Neural cell (in vitro differentiated cells): ENCODE results near the gene MEX3A. TPM values are rescaled to one million over a fixed set of nuclear protein-coding genes. Genes with fewer than 3 reads are reported as not detected.

Experiments used
- H2AFZ ChIP-seq: fragments of 200-600, 300-800 bp; sonication (generic), shearing (Covaris generic); 2 replicates; pipeline ENCODE4 v1.6.0; 2014; ENCODE audit warnings: low read depth, mild to moderate bottlenecking, antibody characterized with exemption, low read length, moderate library complexity
- H3F3A ChIP-seq: fragments of 200-600 bp; shearing (Covaris generic); 2 replicates; pipeline ENCODE4 v1.6.1; 2016; ENCODE audit warnings: mild to moderate bottlenecking, moderate library complexity, mixed read lengths, antibody characterized with exemption, low read length; ENCODE audit not compliant: insufficient read depth, poor library complexity, severe bottlenecking
- H3K27ac ChIP-seq: fragments of 200-600, 300-800 bp; sonication (generic), shearing (Covaris generic); 2 replicates; pipeline ENCODE4 v1.5.1; 2014; ENCODE audit warnings: mild to moderate bottlenecking, low read length, moderate library complexity
- H3K27me3 ChIP-seq: fragments of 300-800, 200-600 bp; sonication (generic), shearing (Covaris generic); 2 replicates; pipeline ENCODE4 v1.6.0; 2014; ENCODE audit warnings: mild to moderate bottlenecking, low read depth, low read length, moderate library complexity; ENCODE audit not compliant: insufficient read depth
- H3K36me3 ChIP-seq: fragments of 300-800, 200-600 bp; sonication (generic), shearing (Covaris generic); 2 replicates; pipeline ENCODE4 v1.5.1; 2014; ENCODE audit warnings: mild to moderate bottlenecking, antibody characterized with exemption, low read length, moderate library complexity; ENCODE audit not compliant: insufficient read depth
- H3K4me2 ChIP-seq: fragments of 300-800, 200-600 bp; sonication (generic), shearing (Covaris generic); 2 replicates; pipeline ENCODE4 v1.6.0; 2014; ENCODE audit warnings: mild to moderate bottlenecking, low read length
- H3K4me3 ChIP-seq: fragments of 300-800, 200-600 bp; sonication (generic), shearing (Covaris generic); 2 replicates; pipeline ENCODE4 v1.5.1; 2014; ENCODE audit warnings: mild to moderate bottlenecking, low read length, moderate library complexity
- H3K79me2 ChIP-seq: fragments of 200-600 bp; shearing (Covaris generic); replicated peaks from 2 replicates; pipeline ENCODE4 v1.6.0; 2014; ENCODE audit warnings: mild to moderate bottlenecking, low read length, moderate library complexity; ENCODE audit not compliant: insufficient read depth
- H3K9ac ChIP-seq: fragments of 300-800, 200-600 bp; sonication (generic), shearing (Covaris generic); 2 replicates; pipeline ENCODE4 v1.6.1; 2016; ENCODE audit warnings: mild to moderate bottlenecking, low read length, mixed read lengths
- H3K9me2 ChIP-seq: fragments of 200-600 bp; shearing (Covaris generic); 2 replicates; pipeline ENCODE4 v1.6.1; 2016; ENCODE audit warnings: mild to moderate bottlenecking, low read length, mixed read lengths; ENCODE audit not compliant: insufficient read depth
- H3K9me3 ChIP-seq: fragments of 200-600, 300-800 bp; sonication (generic), shearing (Covaris generic); 2 replicates; pipeline ENCODE4 v1.6.1; 2016; ENCODE audit warnings: mild to moderate bottlenecking, mixed run types, low read length, moderate library complexity, mixed read lengths
- H4K20me1 ChIP-seq: fragments of 200-600 bp; shearing (Covaris generic); 2 replicates; pipeline ENCODE4 v1.6.1; 2016; ENCODE audit warnings: mild to moderate bottlenecking, mixed run types; ENCODE audit not compliant: insufficient read depth
- CTCF ChIP-seq: fragments of 450-650 bp; IDR thresholded peaks from 2 replicates; pipeline ENCODE4 v1.5.1; 2014; ENCODE audit warnings: antibody characterized with exemption, mild to moderate bottlenecking, moderate library complexity; ENCODE audit not compliant: poor library complexity, severe bottlenecking
- EP300 ChIP-seq: fragments of 450-650 bp; conservative IDR thresholded peaks from 2 replicates; pipeline ENCODE4 v1.6.1; 2014; ENCODE audit warnings: antibody characterized with exemption, mild to moderate bottlenecking, moderate library complexity; ENCODE audit not compliant: poor library complexity, severe bottlenecking
- EZH2 ChIP-seq: fragments of 200-600, 300-800 bp; shearing (Covaris generic), sonication (generic); IDR thresholded peaks from 2 replicates; pipeline ENCODE4 v1.6.1; 2014; ENCODE audit warnings: antibody characterized with exemption, low read length, borderline replicate concordance, mild to moderate bottlenecking; ENCODE audit not compliant: insufficient read depth, poor library complexity, severe bottlenecking
- MXI1 ChIP-seq: fragments of 450-650 bp; conservative IDR thresholded peaks from 2 replicates; pipeline ENCODE4 v1.6.1; 2014; ENCODE audit warnings: antibody characterized with exemption, mild to moderate bottlenecking; ENCODE audit not compliant: poor library complexity, severe bottlenecking
- POLR2AphosphoS5 ChIP-seq: IDR thresholded peaks from 2 replicates; pipeline ENCODE4 v1.6.1; 2012
- RAD21 ChIP-seq: fragments of 450-650 bp; conservative IDR thresholded peaks from 2 replicates; pipeline ENCODE4 v1.6.1; 2014; ENCODE audit warnings: antibody characterized with exemption, mild to moderate bottlenecking, moderate library complexity
- SMC3 ChIP-seq: fragments of 450-650 bp; conservative IDR thresholded peaks from 2 replicates; pipeline ENCODE4 v1.6.1; 2014; ENCODE audit warnings: antibody characterized with exemption, mild to moderate bottlenecking, moderate library complexity; ENCODE audit not compliant: poor library complexity
- TAF1 ChIP-seq: IDR thresholded peaks from 2 replicates; pipeline ENCODE4 v1.6.1; 2012; ENCODE audit warnings: low read depth
- polyA plus RNA-seq: library from polyadenylated mRNA; depleted of rRNA; stranded (reverse); fragments of >200 nt; gene quantifications from 2 replicates; pipeline ENCODE4 v1.2.3, GENCODE V29; 2014
- TF ChIP-seq, protein P1 (sequence below): IDR thresholded peaks from 2 replicates; pipeline ENCODE4 v1.6.1; 2012; ENCODE audit warnings: borderline replicate concordance

Gene MEX3A
- polyA plus RNA-seq, 1 donor from 2014 or later = 39.8 TPM

GRCh38 chr1:156062189-156062588, 20.1 kb downstream of the MEX3A start:
- no peaks in the 10 kb centered on the region for H3F3A ChIP-seq
- H3K36me3 ChIP-seq = no peaks in the 10 kb centered on the region
- no peaks in the 10 kb centered on the region for H3K27me3 ChIP-seq
- no peak overlapping the region for H3K27ac ChIP-seq
- H3K4me3 ChIP-seq = no peak overlapping the region
- no peaks in the 10 kb centered on the region for H4K20me1 ChIP-seq
- TF ChIP-seq RAD21 (no peak), MXI1 (no peak), POLR2AphosphoS5 (no peak), SMC3 (no peak), EZH2 (no peak), EP300 (no peak)
- TF ChIP-seq, protein P1, sequence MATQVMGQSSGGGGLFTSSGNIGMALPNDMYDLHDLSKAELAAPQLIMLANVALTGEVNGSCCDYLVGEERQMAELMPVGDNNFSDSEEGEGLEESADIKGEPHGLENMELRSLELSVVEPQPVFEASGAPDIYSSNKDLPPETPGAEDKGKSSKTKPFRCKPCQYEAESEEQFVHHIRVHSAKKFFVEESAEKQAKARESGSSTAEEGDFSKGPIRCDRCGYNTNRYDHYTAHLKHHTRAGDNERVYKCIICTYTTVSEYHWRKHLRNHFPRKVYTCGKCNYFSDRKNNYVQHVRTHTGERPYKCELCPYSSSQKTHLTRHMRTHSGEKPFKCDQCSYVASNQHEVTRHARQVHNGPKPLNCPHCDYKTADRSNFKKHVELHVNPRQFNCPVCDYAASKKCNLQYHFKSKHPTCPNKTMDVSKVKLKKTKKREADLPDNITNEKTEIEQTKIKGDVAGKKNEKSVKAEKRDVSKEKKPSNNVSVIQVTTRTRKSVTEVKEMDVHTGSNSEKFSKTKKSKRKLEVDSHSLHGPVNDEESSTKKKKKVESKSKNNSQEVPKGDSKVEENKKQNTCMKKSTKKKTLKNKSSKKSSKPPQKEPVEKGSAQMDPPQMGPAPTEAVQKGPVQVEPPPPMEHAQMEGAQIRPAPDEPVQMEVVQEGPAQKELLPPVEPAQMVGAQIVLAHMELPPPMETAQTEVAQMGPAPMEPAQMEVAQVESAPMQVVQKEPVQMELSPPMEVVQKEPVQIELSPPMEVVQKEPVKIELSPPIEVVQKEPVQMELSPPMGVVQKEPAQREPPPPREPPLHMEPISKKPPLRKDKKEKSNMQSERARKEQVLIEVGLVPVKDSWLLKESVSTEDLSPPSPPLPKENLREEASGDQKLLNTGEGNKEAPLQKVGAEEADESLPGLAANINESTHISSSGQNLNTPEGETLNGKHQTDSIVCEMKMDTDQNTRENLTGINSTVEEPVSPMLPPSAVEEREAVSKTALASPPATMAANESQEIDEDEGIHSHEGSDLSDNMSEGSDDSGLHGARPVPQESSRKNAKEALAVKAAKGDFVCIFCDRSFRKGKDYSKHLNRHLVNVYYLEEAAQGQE = no peak
- H3K9me3 ChIP-seq = no peaks in the 10 kb centered on the region
- H3K9ac ChIP-seq = no peak overlapping the region
- no peak overlapping the region for H3K4me2 ChIP-seq
- H3K79me2 ChIP-seq = no peaks in the 10 kb centered on the region
- no peak overlapping the region for H2AFZ ChIP-seq
- H3K9me2 ChIP-seq = no peaks in the 10 kb centered on the region

- Histone ChIP-seq H3K9me2 (no peaks in the 10 kb centered on the region), H3F3A (no peaks in the 10 kb centered on the region), H3K9ac (no peak within 1 kb of the TSS), H3K79me2 (no peaks in the 10 kb centered on the region), H4K20me1 (no peaks in the 10 kb centered on the region), H3K9me3 (no peaks in the 10 kb centered on the region), H3K4me2 (no peak within 1 kb of the TSS), H3K27ac (no peak within 1 kb of the TSS), H2AFZ (no peak within 1 kb of the TSS), H3K4me3 (no peak within 1 kb of the TSS), H3K36me3 (no peaks in the 10 kb centered on the region), H3K27me3 (no peaks in the 10 kb centered on the region)
- TF ChIP-seq TAF1 (no peak), RAD21 (no peak), CTCF (no peak), POLR2AphosphoS5 (no peak), MXI1 (no peak), SMC3 (no peak), EZH2 (no peak), EP300 (no peak)
- TF ChIP-seq, protein P1 = no peak
Observed at GRCh38 chr1:156060937-156061636, 21.2 kb downstream of the MEX3A start, which contains the start of gene RAB25. TSS of gene RAB25 (plus strand) at chr1:156061160. CDS start at chr1:156061401, 241 bp downstream.
